ENCODE measurements around the gene EIF3A.
"Not testable (repeated sequence)": the region's sequence is repeated elsewhere in the genome, so short reads cannot be mapped to it uniquely, and the experiment has no call there.

EIF3A gene

DNA sequence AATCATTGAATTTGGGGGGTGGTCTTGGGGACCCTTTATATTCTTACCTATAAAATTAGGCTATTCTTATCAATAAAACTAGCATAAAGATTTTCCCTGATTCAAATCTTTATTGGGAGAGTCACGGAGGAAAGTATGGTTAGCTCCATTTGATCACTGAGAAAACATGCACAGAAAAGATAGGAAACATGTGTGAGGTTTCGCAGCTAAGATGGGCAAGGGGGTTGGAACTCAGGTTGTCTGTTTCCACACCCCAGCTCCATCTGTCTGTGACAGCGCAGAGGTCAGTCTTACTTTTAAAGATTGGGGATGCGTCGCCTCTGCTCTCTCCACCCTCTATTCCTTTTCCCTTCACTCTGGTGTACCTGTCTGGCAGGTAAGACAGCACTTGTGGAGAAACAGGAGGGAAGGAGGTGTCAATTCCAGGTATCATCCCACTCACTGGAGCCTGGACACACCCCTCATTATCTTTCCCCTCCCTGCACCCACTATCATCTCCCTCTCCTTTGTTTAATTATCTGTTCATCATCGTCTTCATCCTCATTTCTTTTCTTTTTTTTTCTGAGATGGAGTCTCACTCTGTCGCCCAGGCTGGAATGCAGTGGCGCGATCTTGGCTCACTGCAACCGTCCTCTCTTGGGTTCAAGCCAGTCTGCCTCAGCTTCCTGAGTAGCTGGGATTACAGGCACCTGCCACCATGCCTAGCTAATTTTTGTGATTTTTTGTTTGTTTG is 20.9 kb upstream of the EIF3A start:
- no peak for DNase-seq

DNA sequence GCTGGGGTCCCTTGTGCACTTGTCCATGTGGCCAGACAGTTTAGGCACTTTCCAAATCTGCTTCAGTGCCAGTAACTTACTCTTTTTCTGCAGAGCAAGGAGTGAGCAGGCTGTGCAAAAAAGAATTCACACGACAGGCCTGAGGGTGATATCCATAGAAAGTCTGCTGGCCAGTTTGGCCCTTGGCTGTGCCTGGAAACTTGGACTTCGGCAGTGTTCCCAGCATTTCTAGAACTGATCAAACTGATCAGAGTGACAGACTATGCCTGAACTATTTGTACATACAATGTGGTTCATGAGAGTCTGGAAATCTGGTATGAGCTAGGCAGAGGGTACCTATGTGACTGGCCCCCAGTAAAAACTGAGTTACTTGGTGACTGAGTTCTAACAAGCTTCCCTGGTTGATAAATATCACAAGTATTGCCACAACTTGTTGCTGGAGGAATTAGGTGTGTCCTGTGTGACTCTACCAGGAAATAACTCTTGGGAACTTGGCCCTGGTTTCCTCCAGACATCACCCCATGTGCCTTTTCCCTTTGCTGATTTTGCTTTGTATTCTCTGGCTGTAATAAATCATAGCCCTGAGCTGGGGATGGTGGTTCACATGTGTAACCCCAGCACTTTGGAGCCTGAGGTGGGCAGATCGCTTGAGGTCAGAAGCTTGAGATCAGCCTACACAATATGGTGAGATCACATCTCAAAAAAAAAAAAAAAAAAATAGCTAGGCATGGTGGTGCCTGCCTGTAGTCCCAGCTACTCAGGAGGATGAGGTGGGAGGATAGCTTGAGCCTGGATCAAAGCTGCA is 20.0 kb upstream of the EIF3A start:
- DNase-seq: no peak

DNA sequence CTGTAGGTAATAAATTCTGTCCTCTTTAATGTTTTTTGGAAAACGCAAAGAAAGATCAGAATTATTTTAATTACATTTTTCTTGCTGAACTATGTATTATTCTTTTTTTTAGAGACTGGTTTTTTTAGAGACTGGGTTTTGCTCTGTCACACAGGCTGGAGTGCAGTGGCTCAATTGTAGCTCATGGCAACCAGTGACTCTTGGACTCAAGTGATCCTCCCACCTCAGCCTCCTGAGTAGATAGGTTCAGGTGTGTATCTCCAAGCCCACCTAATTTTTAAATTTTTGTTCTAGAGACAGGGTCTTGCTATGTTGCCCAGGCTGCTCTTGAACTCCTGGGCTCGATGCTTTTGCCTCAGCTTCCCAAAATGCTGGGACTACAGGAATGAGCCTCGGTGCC is 18.0 kb upstream of the EIF3A start:
- no peak for DNase-seq

DNA sequence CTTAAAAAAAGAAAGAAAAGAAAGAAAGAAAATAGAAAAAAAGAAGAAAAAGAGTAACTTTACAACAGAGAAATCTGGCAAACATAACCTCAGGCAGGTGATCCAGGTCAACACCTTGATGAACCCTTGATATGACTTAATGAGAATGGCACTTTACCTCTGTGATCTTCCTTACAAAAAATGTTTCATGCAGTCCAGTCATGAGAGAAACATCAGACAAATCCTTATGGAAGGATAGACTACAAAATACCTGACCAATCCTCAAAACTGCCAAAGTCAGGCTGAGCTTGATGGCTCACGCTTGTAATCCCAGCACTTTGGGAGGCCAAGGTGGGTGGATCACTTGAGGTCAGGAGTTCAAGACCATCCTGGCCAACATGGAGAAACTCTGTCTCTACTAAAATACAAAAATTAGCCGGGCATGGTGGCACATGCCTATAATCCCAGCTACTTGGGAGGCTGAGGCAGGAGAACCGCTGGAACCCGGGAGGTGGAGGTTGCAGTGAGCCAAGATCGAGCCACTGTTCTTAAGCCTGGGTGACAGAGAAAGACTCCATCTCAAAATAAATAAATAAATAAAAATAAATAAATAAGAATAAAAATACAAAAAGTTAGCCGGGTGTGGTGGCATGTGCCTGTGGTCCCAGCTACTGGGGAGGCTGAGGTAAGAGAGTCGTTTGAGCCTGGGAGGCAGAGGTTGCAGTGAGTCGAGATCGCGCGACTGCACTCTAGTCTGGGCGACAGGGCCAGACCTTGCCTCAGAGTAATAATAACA is 16.2 kb upstream of the EIF3A start:
- not testable (repeated sequence) for DNase-seq

DNA sequence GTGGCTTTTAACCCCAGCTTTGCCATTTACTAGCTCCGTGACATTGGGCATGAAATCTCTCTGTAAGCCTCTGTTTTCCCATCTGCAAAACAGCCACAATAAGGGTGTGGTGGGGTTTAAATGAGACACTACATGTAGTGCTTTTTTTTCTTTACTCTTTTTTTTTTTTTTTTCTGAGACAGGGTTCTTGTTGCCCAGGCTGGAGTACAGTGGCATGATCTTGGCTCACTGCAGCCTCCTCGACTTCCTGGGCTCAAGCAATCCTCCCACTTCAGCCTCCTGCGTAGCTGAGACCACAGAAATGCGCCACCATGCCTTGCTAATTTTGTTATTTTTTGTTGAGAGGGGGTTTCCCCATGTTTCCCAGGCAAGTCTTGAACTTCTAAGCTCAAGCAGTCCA is 15.0 kb upstream of the EIF3A start:
- no peak for DNase-seq

DNA sequence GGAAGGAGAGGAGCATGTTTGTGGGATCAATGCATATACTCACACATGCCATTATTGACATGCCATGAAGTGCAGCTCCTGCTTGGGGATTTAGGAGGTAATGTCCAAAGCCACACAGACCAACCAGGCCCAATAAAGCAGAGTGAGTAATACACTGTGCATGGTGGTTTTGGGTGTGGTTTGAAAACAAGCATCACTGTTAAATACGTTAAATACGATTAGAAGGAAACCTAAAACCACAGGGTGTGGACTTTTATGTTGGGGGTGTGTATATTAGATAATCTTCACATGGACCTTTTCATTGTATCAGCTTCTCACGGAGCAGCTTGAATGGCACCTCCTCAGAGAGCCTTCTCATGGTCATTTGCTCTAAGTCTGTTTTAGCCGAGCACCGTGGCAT is 10.4 kb upstream of the EIF3A start:
- no peak for DNase-seq

DNA sequence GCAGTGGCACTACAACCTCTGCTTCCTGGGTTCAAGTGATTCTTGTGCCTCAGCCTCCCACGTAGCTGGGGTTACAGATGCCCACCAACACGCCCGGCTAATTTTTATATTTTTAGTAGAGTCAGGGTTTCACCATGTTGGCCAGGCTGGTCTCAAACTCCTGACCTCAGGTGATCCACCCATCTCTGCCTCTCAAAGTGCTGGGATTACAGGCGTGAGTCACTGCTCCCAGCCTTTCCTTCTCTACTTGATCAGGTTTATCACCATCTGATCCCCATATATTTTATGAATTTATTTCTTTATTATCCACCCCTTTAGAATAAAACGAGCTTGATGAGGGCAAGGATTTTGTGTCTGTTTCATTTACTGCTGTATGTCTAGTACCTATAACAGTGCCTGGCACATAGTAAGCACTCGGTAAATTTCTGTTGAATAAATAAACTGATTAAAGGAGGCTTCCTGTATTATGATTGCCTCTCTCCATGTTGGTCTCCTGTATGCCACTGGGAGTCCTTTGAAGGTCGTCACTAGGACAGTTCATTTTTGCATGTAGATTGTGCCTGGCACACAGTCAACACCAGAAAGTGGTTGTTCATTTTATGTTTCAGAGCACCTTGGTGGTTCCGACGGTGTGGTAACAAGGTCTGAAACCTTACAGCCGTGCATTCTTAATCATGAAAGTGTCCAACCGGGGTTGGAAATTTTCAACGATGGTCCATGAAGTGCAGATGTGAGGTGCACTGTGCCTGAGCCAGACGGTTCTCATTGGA is 9.6 kb upstream of the EIF3A start:
- DNase-seq: no peak

DNA sequence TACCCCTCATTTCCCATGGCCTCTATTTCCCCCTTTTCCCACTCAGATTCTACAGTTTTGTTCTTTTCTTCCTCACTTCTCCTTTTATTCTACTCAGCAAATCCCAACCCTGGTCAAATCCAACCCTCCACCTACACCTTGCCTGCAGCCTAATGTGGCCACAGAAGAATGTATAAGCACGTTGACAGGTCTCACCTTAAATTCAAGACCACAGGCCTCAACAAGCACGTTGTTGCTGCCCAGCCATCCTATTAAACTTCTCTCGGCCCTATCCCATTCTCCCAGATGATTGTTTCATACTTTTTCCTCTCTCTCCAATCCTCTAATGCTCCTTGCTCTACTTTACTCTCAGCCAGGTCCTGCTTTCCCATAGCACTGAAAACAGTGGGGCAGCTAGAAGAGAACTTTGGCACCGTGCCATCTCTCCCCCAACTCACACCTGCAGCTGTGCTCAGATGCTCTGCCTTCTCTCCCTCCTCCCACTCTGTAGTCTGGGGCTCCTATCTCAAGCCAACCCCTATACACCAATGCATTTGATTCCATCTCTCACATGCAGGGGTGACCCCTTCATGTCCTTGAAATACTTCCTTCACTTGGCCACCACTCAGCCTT is 6.8 kb upstream of the EIF3A start:
- no peak for DNase-seq

DNA sequence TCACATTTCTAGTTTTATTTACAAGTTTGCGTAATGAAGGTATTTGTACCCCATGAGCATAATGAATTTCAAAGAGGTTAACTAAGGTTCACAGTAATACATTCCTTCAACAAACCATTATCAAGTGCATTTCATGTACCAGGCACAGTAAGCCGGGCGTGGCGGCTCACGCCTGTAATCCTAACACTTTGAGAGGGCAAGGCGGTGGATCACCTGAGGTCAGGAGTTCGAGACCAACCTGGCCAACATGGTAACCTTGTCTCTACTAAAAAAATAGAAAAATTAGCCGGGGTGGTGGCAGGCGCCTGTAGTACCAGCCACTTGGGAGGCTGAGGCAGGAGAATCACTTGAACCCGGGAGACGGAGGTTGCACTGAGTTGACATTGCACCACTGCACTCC is 4.3 kb upstream of the EIF3A start:
- no peak for DNase-seq

DNA sequence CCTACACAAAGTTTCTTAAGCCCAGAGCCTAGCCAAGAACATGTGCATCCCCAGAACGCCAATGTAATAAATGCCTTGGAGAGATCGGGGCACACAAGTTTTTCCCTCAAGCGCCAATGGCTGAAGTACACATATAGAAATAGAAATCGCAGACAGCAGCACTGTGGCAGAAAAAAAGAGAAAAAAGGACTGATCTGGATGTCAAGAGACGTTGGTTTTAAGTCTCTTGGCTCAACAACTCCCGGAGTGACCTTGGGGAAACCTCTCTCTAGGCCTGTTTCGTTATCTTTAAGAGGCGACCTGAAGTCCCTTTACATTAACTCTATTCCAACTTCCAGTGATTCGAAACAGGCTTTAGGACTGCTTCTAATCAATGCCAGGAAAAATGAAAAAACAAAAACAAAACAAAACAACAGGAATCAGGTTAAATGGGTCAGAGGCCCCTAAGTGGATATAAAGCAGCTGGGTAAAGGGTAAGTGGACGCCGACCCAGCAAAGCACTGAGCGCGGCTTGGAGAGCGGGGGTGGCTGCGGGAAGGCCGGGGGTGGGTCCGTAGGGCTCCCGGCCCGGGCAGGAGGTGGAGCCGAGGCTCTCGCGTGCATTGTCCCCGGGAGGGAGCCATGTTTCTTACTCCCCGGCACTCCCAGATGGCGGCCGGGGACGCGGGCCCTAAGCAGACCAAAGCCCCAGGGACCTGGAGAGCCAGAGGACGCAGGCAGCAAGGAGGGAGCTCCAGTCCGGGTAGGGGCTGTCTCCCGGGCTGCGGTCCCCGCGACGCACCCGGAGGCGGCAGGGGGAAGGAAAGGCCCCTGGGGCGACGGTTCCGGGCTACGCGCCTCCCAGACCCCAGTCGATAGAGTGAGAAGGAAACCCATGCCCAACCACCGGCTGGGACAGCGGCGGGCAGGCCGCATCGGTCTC is 757 bp downstream of the EIF3A start:
- peak; percentile 72 for DNase-seq

DNA sequence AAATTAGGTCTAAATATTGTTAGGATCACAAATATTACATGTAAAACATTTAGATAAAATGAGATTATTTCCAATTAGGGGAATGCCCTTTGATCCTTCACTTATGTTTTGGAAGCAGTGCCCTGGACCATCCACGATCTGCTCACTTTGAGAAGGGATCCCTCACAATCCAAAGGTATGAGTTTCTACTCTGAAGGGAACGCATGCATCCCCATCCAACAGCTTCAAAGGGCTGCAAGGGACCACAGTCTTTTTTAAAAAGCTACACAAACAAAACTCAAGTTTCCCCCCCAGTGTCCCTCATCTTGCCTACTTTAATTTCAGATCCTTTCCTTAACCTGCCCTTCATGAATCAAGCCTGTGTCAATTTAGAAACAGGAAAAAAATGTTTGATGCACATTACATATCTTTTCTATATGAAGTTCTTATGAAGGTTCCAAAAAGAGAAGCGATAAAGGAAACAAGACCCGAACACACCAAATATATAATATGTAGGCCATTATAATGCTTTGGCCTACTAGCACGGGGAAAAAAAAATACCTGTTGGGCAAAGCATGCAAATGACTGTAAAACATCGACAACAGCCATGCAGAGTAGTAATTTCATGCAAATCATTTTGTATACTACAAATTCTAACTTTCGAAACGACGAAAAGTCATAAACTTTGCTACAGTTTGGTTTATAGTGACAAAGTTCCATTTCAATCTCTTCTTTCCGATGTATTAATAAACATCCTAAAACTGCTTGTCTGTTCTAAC is 2.0 kb downstream of the EIF3A start:
- no peak for DNase-seq

DNA sequence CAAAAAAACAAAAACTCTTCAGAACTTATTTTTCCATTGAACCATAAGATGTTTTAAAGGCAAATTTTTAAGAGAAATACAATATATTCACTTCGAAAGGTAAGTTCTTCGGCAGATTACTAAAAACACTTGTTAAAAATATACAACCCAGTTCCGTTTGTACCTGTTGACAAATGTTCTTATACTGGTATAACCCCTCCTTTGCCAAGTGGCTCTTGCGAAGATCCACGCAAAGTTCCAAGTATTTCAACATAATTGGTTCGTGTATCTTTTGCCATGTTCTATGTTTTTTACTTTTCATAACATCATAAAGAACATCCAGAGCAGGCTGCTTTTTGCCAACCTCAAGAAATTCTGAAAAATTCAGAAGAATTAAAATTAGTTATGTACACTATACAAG is 7.0 kb downstream of the EIF3A start:
- DNase-seq: no peak

DNA sequence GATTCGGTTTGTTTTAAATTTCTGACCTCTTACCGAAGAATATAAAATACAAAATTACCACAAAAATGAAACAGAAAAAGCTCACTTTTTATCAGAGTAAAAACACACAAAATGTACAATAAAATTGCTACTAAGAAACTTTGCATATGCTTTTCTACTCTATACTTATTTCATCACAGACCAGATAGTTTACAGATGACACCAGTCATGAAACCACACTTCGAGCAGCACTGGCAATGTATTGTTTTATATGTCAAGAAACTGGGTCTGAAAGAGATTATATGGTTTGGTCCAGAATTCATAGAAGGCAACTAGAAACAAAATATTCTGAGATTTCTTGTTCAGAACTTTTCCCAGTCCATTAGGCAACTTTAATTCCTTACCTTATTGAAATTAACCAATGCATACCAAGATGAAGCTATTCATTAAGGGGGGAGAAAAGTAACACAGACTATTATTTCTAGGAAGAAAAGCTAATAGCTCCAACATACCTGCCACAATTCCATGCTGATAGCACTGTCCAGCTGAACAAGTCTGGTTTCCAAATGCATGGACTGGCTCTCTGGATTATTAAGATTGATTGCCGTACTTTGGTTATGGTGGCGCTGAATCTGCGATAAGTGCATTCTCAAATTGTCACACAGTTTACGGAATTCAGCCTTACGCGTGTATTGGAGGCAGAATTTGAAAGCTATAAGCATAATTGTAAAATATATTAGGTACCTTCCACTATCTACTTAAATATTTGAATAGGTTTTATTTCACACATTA is 10.0 kb downstream of the EIF3A start:
- no peak for DNase-seq

DNA sequence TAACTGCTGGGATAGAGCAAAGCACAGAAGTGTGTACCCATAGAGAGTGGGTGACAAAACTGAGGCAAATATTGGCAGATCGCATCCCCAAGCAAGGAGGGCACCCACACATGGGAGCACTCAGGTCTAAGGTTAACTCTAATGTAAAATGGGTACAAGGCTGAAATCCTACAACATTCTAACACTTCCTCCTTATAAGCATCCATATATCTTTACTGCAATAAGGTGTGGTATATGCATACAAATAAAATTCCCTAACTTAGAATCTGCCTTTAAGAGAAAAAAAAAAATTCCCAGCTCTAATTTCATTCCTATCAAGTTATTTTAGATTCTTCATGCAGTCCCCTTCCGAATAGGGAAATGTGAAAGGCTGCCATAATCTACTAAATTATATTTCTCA is 18.7 kb downstream of the EIF3A start:
- DNase-seq: no peak

DNA sequence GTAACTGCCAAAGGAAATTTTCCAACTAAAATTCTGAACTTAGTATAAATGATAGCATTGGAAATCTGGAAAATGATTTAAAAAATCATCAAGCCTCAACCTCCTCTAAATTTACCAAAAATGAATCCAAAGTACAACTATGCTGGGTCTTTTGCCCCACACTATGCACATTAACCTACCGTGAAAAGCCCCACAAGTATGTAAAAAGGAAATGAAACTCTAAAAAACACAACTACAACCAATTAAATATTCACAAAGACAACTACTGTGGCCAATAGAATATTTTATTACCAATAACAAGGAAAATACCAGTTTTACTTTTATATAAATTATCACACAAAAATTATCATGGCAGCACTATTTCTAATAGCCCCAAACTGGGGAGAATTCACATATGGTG is 19.3 kb downstream of the EIF3A start:
- no peak for DNase-seq

DNA sequence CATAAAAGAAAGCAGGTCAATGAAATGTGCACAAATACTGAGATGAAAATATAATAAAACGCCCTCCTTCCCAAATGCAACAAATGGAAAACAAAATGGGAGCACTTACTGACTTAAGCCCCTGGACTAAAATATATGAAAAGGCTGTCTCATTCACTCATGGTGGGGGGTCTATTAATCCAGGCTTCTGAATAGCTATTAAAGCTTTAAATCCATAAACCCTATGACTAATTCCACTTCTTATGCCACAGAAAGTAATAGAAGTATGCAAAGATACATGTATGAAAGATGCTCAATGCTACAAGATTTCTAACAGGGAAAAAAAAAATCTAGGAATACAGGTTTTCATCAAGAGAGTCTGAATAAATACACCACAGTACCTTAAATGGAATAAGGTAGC is 20.5 kb downstream of the EIF3A start:
- no peak for DNase-seq

DNA sequence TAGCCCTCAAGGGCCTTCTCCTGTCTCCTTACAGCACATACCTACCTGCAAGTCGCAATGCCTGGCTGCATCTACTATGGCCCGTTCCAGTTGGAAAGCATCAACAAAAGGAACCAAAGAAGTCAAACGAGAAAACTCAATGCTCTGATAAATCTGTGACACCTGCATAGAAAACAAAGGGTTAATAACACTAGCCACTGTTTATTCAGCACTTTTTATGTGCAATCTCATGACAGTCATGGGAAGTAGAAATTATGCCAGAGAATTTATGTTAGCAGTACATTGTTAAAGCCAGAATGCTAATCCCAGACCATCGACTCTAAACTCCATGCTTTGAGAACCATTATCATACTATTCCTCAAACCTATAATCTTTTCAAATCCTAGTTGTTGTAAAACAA is 21.1 kb downstream of the EIF3A start:
- DNase-seq: no peak

DNA sequence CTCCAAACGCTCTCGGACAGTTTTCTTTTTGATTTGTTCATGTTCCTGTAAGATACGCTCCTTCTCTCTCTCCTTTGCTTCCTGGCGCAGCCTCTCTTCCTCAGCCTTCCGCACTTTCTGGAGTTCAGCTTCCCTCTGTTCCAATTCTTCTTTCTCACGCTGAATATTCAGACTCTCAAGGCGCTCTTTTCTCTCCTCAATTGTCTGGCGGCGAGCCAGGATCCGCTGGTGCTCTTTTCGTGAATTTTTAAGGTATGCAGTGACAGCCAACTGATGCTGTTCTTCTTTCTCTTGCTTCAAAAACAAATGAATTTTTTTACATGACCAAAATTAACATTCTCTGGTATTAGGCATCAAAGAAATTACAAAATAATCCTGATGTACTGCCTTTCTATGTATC is 22.6 kb downstream of the EIF3A start:
- DNase-seq: no peak

DNA sequence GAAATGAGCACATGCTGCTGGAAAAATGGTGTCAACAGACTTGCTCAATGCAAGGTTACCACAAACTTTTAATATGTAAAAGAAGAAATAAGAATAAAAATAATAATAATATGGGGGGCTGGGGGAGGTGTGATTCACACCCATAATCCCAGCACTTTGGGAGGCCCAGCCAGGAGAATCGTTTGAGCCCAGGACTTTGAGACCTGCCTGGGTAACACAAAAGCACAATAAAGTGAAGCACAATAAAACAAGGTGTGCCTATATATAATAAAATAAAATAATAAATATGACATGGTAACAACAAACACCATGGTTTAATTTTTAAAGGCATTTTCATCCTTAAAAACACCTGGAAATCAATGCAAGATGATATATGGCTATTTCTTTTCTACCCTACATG is 25.1 kb downstream of the EIF3A start:
- no peak for DNase-seq

DNA sequence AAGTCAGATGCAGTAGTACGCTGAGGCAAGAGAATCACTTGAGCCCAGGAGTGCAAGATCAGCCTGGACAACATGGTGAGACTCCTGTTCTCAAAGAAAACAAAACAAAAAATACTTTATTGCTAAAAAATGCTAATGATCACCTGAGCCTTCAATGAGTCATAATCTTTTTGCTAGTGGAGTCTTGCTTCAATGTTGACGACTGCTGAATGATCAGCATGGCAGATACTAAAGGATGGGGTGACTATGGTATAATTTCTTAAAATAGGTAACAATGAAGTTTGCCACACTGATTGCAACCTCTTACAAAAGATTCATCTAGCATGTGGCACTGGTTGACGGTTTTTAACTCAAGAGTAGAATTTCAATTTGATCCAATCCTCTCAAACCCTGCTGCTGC is 28.8 kb downstream of the EIF3A start:
- DNase-seq: no peak

Data from activated CD4-positive, CD25-positive, alpha-beta regulatory T cell treated with anti-CD3 and anti-CD28 coated beads, Interleukin-2, amount 50 U/mL, for 72 hours (primary cell).